Mesothelial cell of epicardium (in vitro differentiated cells): Measurements from ENCODE around the gene MMP17. TPM values are rescaled to one million over a fixed set of nuclear protein-coding genes. Genes with fewer than 3 reads are reported as not detected.

Experiments used
- DNase-seq, 2 experiments: peaks; one replicate each; pipeline ENCODE4 v3.0.0; 2021; ENCODE audit warnings: low spot score in 2 of 2; ENCODE audit not compliant: unreplicated experiment in 2 of 2
- H3K27ac Mint-ChIP-seq: 2 replicates; pipeline ENCODE4 v1.8.0; 2021; ENCODE audit warnings: mixed read lengths
- H3K27me3 Mint-ChIP-seq: 2 replicates; pipeline ENCODE4 v1.8.0; 2021; ENCODE audit warnings: low read depth, mixed read lengths
- H3K36me3 Mint-ChIP-seq: 2 replicates; pipeline ENCODE4 v1.8.0; 2021; ENCODE audit warnings: mixed read lengths
- H3K4me1 Mint-ChIP-seq: 2 replicates; pipeline ENCODE4 v1.8.0; 2021; ENCODE audit warnings: mixed read lengths
- H3K4me3 Mint-ChIP-seq: 2 replicates; pipeline ENCODE4 v1.8.0; 2021; ENCODE audit warnings: mild to moderate bottlenecking, moderate library complexity, mixed read lengths
- H3K9me3 Mint-ChIP-seq: 2 replicates; pipeline ENCODE4 v1.8.0; 2021; ENCODE audit warnings: mixed read lengths
- CTCF ChIP-seq: fragments of 200-600 bp; sonication (generic); IDR thresholded peaks from one replicate; pipeline ENCODE4 v1.5.0; 2021; ENCODE audit warnings: antibody characterized with exemption; ENCODE audit not compliant: unreplicated experiment
- total RNA-seq: library from RNA; stranded (reverse); gene quantifications from 3 replicates; pipeline ENCODE4 v1.2.1, GENCODE V29; 2021

MMP17 gene
- total RNA-seq, 1 donor from 2014 or later: 1.8 TPM

DNA sequence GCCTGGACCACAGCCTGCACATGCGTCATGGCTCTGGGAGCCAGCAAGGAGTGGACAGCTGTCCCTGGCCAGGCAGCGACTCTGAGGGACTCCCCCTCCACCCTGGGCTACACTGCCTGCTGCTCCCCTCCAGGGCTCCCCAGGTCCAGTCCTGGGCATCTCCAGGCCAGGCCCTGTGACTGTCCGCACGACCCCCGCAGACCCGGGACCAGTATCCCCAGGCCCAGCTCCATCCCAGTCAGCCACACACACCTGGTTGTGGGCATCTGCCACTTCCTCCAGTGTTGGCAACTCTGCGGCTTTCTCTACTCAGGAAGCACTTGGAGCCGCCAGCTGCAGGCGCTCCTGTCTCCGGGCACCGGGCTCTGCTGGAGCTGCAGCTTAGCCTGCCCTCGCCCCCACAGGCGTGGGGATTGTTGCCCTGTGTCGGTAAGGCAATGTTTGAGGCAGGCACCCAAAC, 68.6 kb downstream of the MMP17 start:
- H3K36me3 Mint-ChIP-seq: no peaks in the 10 kb centered on the region
- peak overlapping the region; percentile 81 for H3K4me3 Mint-ChIP-seq
- no peak overlapping the region for H3K27ac Mint-ChIP-seq
- TF ChIP-seq CTCF: no peak
- H3K27me3 Mint-ChIP-seq: no peaks in the 10 kb centered on the region
- peaks cover 5% of the 10 kb centered on the region for H3K4me1 Mint-ChIP-seq
- H3K9me3 Mint-ChIP-seq: no peaks in the 10 kb centered on the region
- DNase-seq: no peak

- Mint-ChIP-seq H3K9me3 (no peaks in the 10 kb centered on the region), H3K4me3 (peak overlapping the region; percentile 81), H3K36me3 (no peaks in the 10 kb centered on the region), H3K27me3 (no peaks in the 10 kb centered on the region), H3K27ac (no peak overlapping the region), H3K4me1 (peaks cover 5% of the 10 kb centered on the region)
- no peak for TF ChIP-seq CTCF
- DNase-seq: no peak
Observed at GRCh38 chr12:131897276-131897675, 69.1 kb downstream of the MMP17 start.

- H3K4me3 Mint-ChIP-seq: peak overlapping the region; percentile 81
- peaks cover 5% of the 10 kb centered on the region for H3K4me1 Mint-ChIP-seq
- no peak for TF ChIP-seq CTCF
- DNase-seq: no peak
- H3K27me3 Mint-ChIP-seq: no peaks in the 10 kb centered on the region
- H3K36me3 Mint-ChIP-seq: no peaks in the 10 kb centered on the region
- H3K9me3 Mint-ChIP-seq: no peaks in the 10 kb centered on the region
- no peak overlapping the region for H3K27ac Mint-ChIP-seq
Observed at GRCh38 chr12:131897875-131898274, 69.7 kb downstream of the MMP17 start.

- no peak for TF ChIP-seq CTCF
- peaks cover 4% of the 10 kb centered on the region for H3K4me1 Mint-ChIP-seq
- DNase-seq: no peak
- no peak overlapping the region for H3K27ac Mint-ChIP-seq
- no peaks in the 10 kb centered on the region for H3K36me3 Mint-ChIP-seq
- no peaks in the 10 kb centered on the region for H3K9me3 Mint-ChIP-seq
- H3K4me3 Mint-ChIP-seq: no peak overlapping the region
- no peaks in the 10 kb centered on the region for H3K27me3 Mint-ChIP-seq
Observed at GRCh38 chr12:131900397-131900796, 72.2 kb downstream of the MMP17 start.

Other genes with a start within 250 kb of the MMP17 start
- 73.0 to 77.9 TPM (median 76.9 TPM) in 3 replicates for gene SFSWAP, start 117.3 kb upstream of the MMP17 start, total RNA-seq
- 88.8 to 104 TPM (median 93.0 TPM) in 3 replicates for gene ULK1, start 66.2 kb downstream of the MMP17 start, total RNA-seq
- 25.5 to 28.2 TPM (median 27.4 TPM) in 3 replicates for gene PUS1, start 100.9 kb downstream of the MMP17 start, total RNA-seq
- gene EP400, start 121.5 kb downstream of the MMP17 start, total RNA-seq: 74.0 to 77.9 TPM (median 75.3 TPM) in 3 replicates